ENCODE results near the gene NCKAP5.

NCKAP5 gene

GRCh38 chr2:133345638-133346037 is 222.6 kb downstream of the NCKAP5 start:
- H3K27me3 ChIP-seq (ENCODE audit: insufficient read depth, poor library complexity, severe bottlenecking), result no peaks in the 10 kb centered on the region
- H3K4me3 ChIP-seq (replicated peaks; ENCODE audit: insufficient read depth, low read length), result no peak overlapping the region
- no peak for DNase-seq (ENCODE audit: low read depth in 1 of 2, low spot score in 1 of 2)
- no peak overlapping the region for H3K27ac ChIP-seq (replicated peaks)
- TF ChIP-seq SPI1 (IDR thresholded peaks at IDR 0.05; ENCODE audit: borderline replicate concordance, low read depth) (no peak), POLR2AphosphoS5 (IDR thresholded peaks at IDR 0.05; ENCODE audit: low read depth) (no peak), CTCF (IDR thresholded peaks at IDR 0.05; ENCODE audit: insufficient read depth, low read length) (no peak), GABPA (IDR thresholded peaks at IDR 0.05; ENCODE audit: low read depth) (no peak)

GRCh38 chr2:133344849-133345248 is 223.4 kb downstream of the NCKAP5 start:
- no peak overlapping the region for H3K27ac ChIP-seq (replicated peaks)
- H3K4me3 ChIP-seq (replicated peaks; ENCODE audit: insufficient read depth, low read length), result no peak overlapping the region
- H3K27me3 ChIP-seq (ENCODE audit: insufficient read depth, poor library complexity, severe bottlenecking), result no peaks in the 10 kb centered on the region
- DNase-seq (ENCODE audit: low read depth in 1 of 2, low spot score in 1 of 2), result no peak
- TF ChIP-seq GABPA (IDR thresholded peaks at IDR 0.05; ENCODE audit: low read depth), result no peak
- TF ChIP-seq SPI1 (IDR thresholded peaks at IDR 0.05; ENCODE audit: borderline replicate concordance, low read depth), result no peak
- TF ChIP-seq CTCF (IDR thresholded peaks at IDR 0.05; ENCODE audit: insufficient read depth, low read length), result no peak

GRCh38 chr2:133343018-133343352 is 225.3 kb downstream of the NCKAP5 start:
- DNase-seq (ENCODE audit: low read depth in 1 of 2, low spot score in 1 of 2), result no peak
- no peaks in the 10 kb centered on the region for H3K27me3 ChIP-seq (ENCODE audit: insufficient read depth, poor library complexity, severe bottlenecking)
- no peak overlapping the region for H3K27ac ChIP-seq (replicated peaks)
- no peak for TF ChIP-seq SPI1 (IDR thresholded peaks at IDR 0.05; ENCODE audit: borderline replicate concordance, low read depth)
- no peak for TF ChIP-seq GABPA (IDR thresholded peaks at IDR 0.05; ENCODE audit: low read depth)
- no peak for TF ChIP-seq POLR2AphosphoS5 (IDR thresholded peaks at IDR 0.05; ENCODE audit: low read depth)
- no peak for TF ChIP-seq REST (IDR thresholded peaks at IDR 0.05; ENCODE audit: insufficient replicate concordance, low read depth)
- no peak for TF ChIP-seq CTCF (IDR thresholded peaks at IDR 0.05; ENCODE audit: insufficient read depth, low read length)
- H3K4me3 ChIP-seq (replicated peaks; ENCODE audit: insufficient read depth, low read length), result no peak overlapping the region

- Histone ChIP-seq H3K4me3 (replicated peaks; ENCODE audit: insufficient read depth, low read length) (no peak overlapping the region), H3K27ac (replicated peaks) (no peak overlapping the region), H3K27me3 (ENCODE audit: insufficient read depth, poor library complexity, severe bottlenecking) (no peaks in the 10 kb centered on the region)
- no peak for DNase-seq (ENCODE audit: low read depth in 1 of 2, low spot score in 1 of 2)
- no peak for TF ChIP-seq REST (IDR thresholded peaks at IDR 0.05; ENCODE audit: insufficient replicate concordance, low read depth)
- no peak for TF ChIP-seq GABPA (IDR thresholded peaks at IDR 0.05; ENCODE audit: low read depth)
- TF ChIP-seq POLR2AphosphoS5 (IDR thresholded peaks at IDR 0.05; ENCODE audit: low read depth), result no peak
- TF ChIP-seq CTCF (IDR thresholded peaks at IDR 0.05; ENCODE audit: insufficient read depth, low read length), result no peak
- TF ChIP-seq SPI1 (IDR thresholded peaks at IDR 0.05; ENCODE audit: borderline replicate concordance, low read depth), result no peak
These were observed 225.8 kb downstream of the NCKAP5 start for GRCh38 chr2:133342286-133343017.

Measured in HL-60 (cell line).